ENCODE results near the gene UHRF1. TPM values are rescaled to one million over a fixed set of nuclear protein-coding genes. Genes with fewer than 3 reads are reported as not detected.
"Not testable (repeated sequence)": the region's sequence is repeated elsewhere in the genome, so short reads cannot be mapped to it uniquely, and the experiment has no call there.

The UHRF1 gene
- total RNA-seq, 2 donors from 2014 or later: 6.3 to 48.5 TPM

DNA sequence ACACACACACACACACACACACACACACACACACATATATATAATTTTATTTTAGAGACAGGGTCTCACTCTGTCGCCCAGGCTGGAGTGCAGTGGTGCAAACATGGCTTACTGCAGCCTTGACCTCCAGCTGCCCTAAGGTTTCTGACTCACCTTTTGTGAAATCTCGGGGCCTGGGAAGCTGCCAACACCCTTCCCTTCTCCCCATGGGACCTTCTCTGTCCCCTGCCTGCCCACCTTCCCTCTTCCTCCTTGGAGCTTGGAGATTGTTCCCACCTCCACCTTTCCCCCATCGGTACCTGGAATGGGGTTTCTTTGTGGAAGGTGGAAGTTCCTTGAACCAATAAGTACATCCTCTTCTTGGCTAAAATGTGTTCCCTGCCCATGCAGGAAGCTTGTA, 12.9 kb upstream of the UHRF1 start:
- Histone ChIP-seq H3K27me3 (no peaks in the 10 kb centered on the region), H3K27ac (no peak overlapping the region), H3K9ac (ENCODE audit: low read depth in 2 of 2, low read length in 2 of 2) (no peak overlapping the region), H3K4me3 (no peak overlapping the region), H3K4me1 (no peaks in the 10 kb centered on the region), H3K36me3 (no peaks in the 10 kb centered on the region), H3K9me3 (no peaks in the 10 kb centered on the region)
- TF ChIP-seq, protein P1, sequence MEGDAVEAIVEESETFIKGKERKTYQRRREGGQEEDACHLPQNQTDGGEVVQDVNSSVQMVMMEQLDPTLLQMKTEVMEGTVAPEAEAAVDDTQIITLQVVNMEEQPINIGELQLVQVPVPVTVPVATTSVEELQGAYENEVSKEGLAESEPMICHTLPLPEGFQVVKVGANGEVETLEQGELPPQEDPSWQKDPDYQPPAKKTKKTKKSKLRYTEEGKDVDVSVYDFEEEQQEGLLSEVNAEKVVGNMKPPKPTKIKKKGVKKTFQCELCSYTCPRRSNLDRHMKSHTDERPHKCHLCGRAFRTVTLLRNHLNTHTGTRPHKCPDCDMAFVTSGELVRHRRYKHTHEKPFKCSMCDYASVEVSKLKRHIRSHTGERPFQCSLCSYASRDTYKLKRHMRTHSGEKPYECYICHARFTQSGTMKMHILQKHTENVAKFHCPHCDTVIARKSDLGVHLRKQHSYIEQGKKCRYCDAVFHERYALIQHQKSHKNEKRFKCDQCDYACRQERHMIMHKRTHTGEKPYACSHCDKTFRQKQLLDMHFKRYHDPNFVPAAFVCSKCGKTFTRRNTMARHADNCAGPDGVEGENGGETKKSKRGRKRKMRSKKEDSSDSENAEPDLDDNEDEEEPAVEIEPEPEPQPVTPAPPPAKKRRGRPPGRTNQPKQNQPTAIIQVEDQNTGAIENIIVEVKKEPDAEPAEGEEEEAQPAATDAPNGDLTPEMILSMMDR (IDR thresholded peaks at IDR 0.05): no peak
- no peak for DNase-seq
- intact Hi-C loops (cut with DNase I): no loop called here

DNA sequence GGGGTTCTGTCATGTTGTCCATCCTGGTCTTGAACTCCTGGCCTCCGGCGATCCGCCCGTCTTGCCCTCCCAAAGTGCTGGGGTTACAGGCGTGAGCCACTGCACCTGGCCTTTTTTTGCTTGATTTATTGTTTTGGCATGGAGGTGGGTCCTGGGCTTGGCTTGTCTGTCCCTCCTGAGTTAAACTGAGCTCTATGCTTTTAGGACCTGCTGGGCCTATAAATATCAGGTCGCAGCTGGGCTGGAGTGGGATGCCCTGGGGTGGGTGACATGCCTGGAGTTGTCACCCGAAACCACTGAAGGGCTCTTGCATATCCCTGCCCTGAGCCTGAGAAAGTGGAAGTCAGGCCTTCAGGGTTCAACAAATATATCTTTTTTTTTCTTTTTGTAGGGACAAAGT, 12.2 kb upstream of the UHRF1 start:
- TF ChIP-seq, protein P1 (IDR thresholded peaks at IDR 0.05): no peak
- Histone ChIP-seq H3K9ac (ENCODE audit: low read depth in 2 of 2, low read length in 2 of 2) (no peak overlapping the region), H3K4me1 (no peaks in the 10 kb centered on the region), H3K36me3 (no peaks in the 10 kb centered on the region), H3K4me3 (no peak overlapping the region), H3K27ac (no peak overlapping the region), H3K27me3 (no peaks in the 10 kb centered on the region), H3K9me3 (no peaks in the 10 kb centered on the region)
- no peak for DNase-seq
- intact Hi-C loops (cut with DNase I): no loop called here

DNA sequence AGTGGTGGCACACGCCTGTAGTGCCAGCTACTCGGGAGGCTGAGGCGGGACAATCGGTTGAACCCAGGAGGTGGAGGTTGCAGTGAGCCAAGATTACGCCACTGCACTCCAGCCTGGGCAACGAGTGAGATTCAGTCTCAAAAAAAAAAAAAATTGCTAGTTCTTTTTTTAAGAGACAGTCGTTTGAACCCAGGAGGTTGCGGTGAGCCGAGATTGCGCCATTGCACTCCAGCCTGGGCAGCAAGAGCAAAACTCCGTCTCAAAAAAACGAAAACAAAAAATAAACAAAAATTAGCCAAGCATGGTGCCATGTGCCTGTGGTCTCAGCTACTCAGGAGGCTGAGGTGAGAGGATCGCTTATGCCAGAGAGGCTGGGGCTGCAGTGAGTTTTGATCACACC, 8.4 kb upstream of the UHRF1 start:
- H3K9ac ChIP-seq (ENCODE audit: low read depth in 2 of 2, low read length in 2 of 2); H3K27ac ChIP-seq; H3K27me3 ChIP-seq; H3K4me3 ChIP-seq; H3K4me1 ChIP-seq; DNase-seq; H3K9me3 ChIP-seq; intact Hi-C loops (cut with DNase I); H3K36me3 ChIP-seq: not testable (repeated sequence)

DNA sequence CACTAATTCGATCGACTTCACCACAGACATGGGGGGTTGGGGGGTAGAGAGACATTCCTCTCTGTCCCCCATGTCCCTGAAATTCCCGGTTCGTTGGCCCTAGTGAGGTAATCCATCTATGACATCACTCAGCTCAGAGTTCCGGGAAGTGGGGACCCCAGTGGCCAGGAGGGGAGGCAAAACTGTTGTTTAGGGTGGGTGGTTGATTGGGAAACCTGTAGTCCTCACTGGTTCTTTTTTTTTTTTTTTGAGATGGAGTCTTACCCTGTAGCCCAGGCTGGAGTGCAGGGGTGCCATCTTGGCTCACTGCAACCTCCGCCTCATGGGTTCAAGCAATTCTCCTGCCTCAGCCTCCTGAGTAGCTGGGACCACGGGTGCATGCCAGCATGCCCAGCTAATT, 6.5 kb upstream of the UHRF1 start, which contains the start of gene ARRDC5:
TSS of gene ARRDC5 (minus strand) at position 101 of the 400 bp plus-strand sequence. CDS start at position 30, 71 bp downstream.
- H3K27me3 ChIP-seq: no peaks in the 10 kb centered on the region

DNA sequence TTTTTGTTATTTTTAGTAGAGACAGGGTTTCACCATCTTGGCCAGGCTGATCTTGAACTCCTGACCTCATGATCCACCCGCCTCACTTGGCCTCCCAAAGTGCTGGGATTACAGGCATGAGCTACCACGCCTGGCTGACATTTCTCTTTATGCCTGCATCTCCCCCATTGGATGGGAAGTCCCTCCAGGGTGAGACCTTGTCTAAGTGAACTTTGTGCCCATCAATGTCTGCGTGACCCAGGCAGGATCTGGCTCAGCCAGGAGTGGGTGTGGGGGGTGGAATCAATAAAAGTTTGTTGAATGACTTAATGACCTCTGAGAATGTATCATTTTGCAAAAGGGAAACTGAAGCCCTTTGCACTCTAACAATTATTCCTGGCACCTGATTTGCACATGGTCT, 4.8 kb upstream of the UHRF1 start:
- Histone ChIP-seq H3K27ac (no peak overlapping the region), H3K9ac (ENCODE audit: low read depth in 2 of 2, low read length in 2 of 2) (no peak overlapping the region), H3K27me3 (no peaks in the 10 kb centered on the region), H3K36me3 (no peaks in the 10 kb centered on the region), H3K4me1 (peaks cover 3% of the 10 kb centered on the region), H3K4me3 (no peak overlapping the region), H3K9me3 (no peaks in the 10 kb centered on the region)
- no peak for DNase-seq
- intact Hi-C loops (cut with DNase I): no loop called here
- TF ChIP-seq, protein P1 (IDR thresholded peaks at IDR 0.05): no peak

More for the DNA sequence above, 6.5 kb upstream of the UHRF1 start, which contains the start of gene ARRDC5:
- no peaks in the 10 kb centered on the region for H3K36me3 ChIP-seq
- H3K9ac ChIP-seq (ENCODE audit: low read depth in 2 of 2, low read length in 2 of 2): no peak within 1 kb of the TSS
- no peaks in the 10 kb centered on the region for H3K9me3 ChIP-seq
- no peak within 1 kb of the TSS for H3K27ac ChIP-seq
- DNase-seq: no peak
- TF ChIP-seq, protein P1 (IDR thresholded peaks at IDR 0.05): no peak
- H3K4me3 ChIP-seq: no peak within 1 kb of the TSS
- no peaks in the 10 kb centered on the region for H3K4me1 ChIP-seq
- intact Hi-C loops (cut with DNase I): no loop called here

DNA sequence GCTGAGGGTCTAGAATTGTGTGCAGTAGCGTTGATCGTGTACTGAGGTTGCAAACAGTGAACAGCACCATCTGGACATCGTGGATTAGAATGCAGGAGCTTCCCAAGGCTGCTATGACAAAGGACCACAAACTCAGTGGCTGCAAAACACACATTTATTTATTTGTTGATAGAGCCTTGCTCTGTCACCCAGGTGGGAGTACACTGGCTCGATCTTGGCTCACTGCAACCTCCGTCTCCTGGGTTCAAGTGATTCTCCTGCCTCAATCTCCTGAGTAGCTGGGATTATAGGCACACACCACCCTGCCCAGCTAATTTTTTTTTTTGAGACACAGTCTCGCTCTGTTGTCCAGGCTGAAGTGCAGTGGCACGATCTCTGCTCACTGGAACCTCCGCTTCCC, 2.3 kb upstream of the UHRF1 start:
- intact Hi-C loops (cut with DNase I): no loop called here
- Histone ChIP-seq H3K27ac (no peak overlapping the region), H3K4me3 (no peak overlapping the region), H3K9ac (ENCODE audit: low read depth in 2 of 2, low read length in 2 of 2) (no peak overlapping the region), H3K9me3 (no peaks in the 10 kb centered on the region), H3K27me3 (no peaks in the 10 kb centered on the region), H3K36me3 (no peaks in the 10 kb centered on the region), H3K4me1 (peaks cover 12% of the 10 kb centered on the region)
- no peak for DNase-seq
- TF ChIP-seq, protein P1 (IDR thresholded peaks at IDR 0.05): no peak

Data from colonic mucosa (tissue), 4 donors.